CD4-positive, alpha-beta T cell (primary cell): ENCODE measurements around the gene CLEC16A. TPM values are rescaled to one million over a fixed set of nuclear protein-coding genes. Genes with fewer than 3 reads are reported as not detected.

Experiments
- ATAC-seq: fragments of 200-7000 bp; cut with Tn5 transposase; one replicate; pipeline ENCODE4 v1.10.0; 2022; ENCODE audit warnings: mild to moderate bottlenecking; ENCODE audit not compliant: poor library complexity
- CTCF ChIA-PET: fragments of 350-600 bp; sonication (Branson Sonifier 250); formaldehyde crosslinking; loops from one replicate; lab custom pipeline; 2021; ENCODE audit warnings: antibody characterized with exemption, inconsistent platforms; lab: Charles Lee
- POLR2A ChIA-PET: fragments of 350-600 bp; sonication (Branson Sonifier 250); formaldehyde crosslinking; loops from one replicate; lab custom pipeline; 2021; ENCODE audit warnings: antibody characterized with exemption, inconsistent platforms; lab: Charles Lee
- DNase-seq, 14 experiments: peaks; one replicate each; pipeline ENCODE4 v3.0.0-alpha.2; 2013 to 2020; ENCODE audit warnings: mixed read lengths in 2 of 14
- H3K27ac ChIP-seq, 2 donors: one replicate each; pipeline versions ENCODE4 v1.5.1 to v1.7.0; 2013; ENCODE audit warnings: low read length in 2 of 2, low read depth in 1 of 2, mild to moderate bottlenecking in 1 of 2
- H3K27me3 ChIP-seq, 2 experiments: 1 replicate in 1 of 2; 2 replicates in 1 of 2; pipeline versions ENCODE4 v1.6.1 to v1.7.0; 2013; ENCODE audit warnings: low read length in 2 of 2, control low read depth in 1 of 2, mild to moderate bottlenecking in 1 of 2, moderate library complexity in 1 of 2; ENCODE audit not compliant: insufficient read depth in 2 of 2, control insufficient read depth in 1 of 2
- H3K36me3 ChIP-seq: one replicate; pipeline ENCODE4 v1.6.1; 2013; ENCODE audit warnings: low read length, control low read depth; ENCODE audit not compliant: insufficient read depth
- H3K4me1 ChIP-seq: one replicate; pipeline ENCODE4 v1.6.1; 2013; ENCODE audit warnings: low read length, control low read depth; ENCODE audit not compliant: insufficient read depth
- H3K4me3 ChIP-seq: one replicate; pipeline ENCODE4 v1.5.1; 2013; ENCODE audit warnings: mild to moderate bottlenecking, low read length, moderate library complexity
- H3K9me3 ChIP-seq, 2 experiments: 1 replicate in 1 of 2; 2 replicates in 1 of 2; pipeline versions ENCODE4 v1.6.1 to v1.7.0; 2013; ENCODE audit warnings: low read length in 2 of 2, mild to moderate bottlenecking in 2 of 2, control low read depth in 1 of 2, moderate library complexity in 1 of 2; ENCODE audit not compliant: control insufficient read depth in 1 of 2, insufficient read depth in 1 of 2
- H3K27ac Mint-ChIP-seq: one replicate; pipeline ENCODE4 v1.8.0; 2020; ENCODE audit warnings: mixed read lengths
- H3K27me3 Mint-ChIP-seq: one replicate; pipeline ENCODE4 v1.8.0; 2021; ENCODE audit warnings: mixed read lengths
- H3K36me3 Mint-ChIP-seq: one replicate; pipeline ENCODE4 v1.8.0; 2021; ENCODE audit warnings: low read depth, mixed read lengths
- H3K4me1 Mint-ChIP-seq: one replicate; pipeline ENCODE4 v1.8.0; 2021; ENCODE audit warnings: low read depth, mixed read lengths
- H3K4me3 Mint-ChIP-seq: one replicate; pipeline ENCODE4 v1.8.0; 2020; ENCODE audit warnings: mild to moderate bottlenecking, mixed read lengths
- H3K9me3 Mint-ChIP-seq: one replicate; pipeline ENCODE4 v1.8.0; 2020; ENCODE audit warnings: mixed read lengths
- CTCF ChIP-seq: fragments of 200-600 bp; IDR thresholded peaks from one replicate; pipeline ENCODE4 v1.8.0; 2022; ENCODE audit warnings: antibody characterized with exemption, mild to moderate bottlenecking
- intact Hi-C, 2 experiments: fragments of 100-400 bp; cut with DNase I in 1 of 2; cut with micrococcal nuclease in 1 of 2; formaldehyde crosslinking; loops; one replicate each; pipeline versions ENCODE4 v1.15.1 to v1.9.0; 2023 to 2025; cut with DNase I, micrococcal nuclease
- total RNA-seq, 174 experiments: library from RNA in 2 of 174; stranded (reverse) in 2 of 174; gene quantifications; one replicate each; pipeline ENCODE4 v1.2.3 and lab custom pipeline; 2021 to 2026

The CLEC16A gene
- total RNA-seq, 2 experiments from 2014 or later, result 21.7 to 22.7 TPM

- H3K4me1 ChIP-seq, result no peaks in the 10 kb centered on the region
- H3K36me3 ChIP-seq, result peaks cover 18% of the 10 kb centered on the region
- no peak for TF ChIP-seq CTCF
- no peak overlapping the region for H3K27ac Mint-ChIP-seq
- no peak overlapping the region for H3K4me3 Mint-ChIP-seq
- H3K27me3 Mint-ChIP-seq, result no peaks in the 10 kb centered on the region
- CTCF ChIA-PET, result no interaction called here
- no peak overlapping the region for H3K27ac ChIP-seq
- H3K27me3 ChIP-seq, result no peaks in the 10 kb centered on the region
- H3K36me3 Mint-ChIP-seq, result peaks cover 45% of the 10 kb centered on the region
- POLR2A ChIA-PET, result no interaction called here
- intact Hi-C loops, result loop anchor here in 1 of 2 experiments (10.0 kb wide), 1 partner anchor 269 kb away; no protein-coding TSS in a partner anchor
- H3K9me3 Mint-ChIP-seq, result no peaks in the 10 kb centered on the region
- peaks cover 7% of the 10 kb centered on the region for H3K4me1 Mint-ChIP-seq
- DNase-seq, result no peak
- no peak for ATAC-seq
- H3K9me3 ChIP-seq, result no peaks in the 10 kb centered on the region
- H3K4me3 ChIP-seq, result no peak overlapping the region
Observed at GRCh38 chr16:11175787-11176341, 231.5 kb downstream of the CLEC16A start.

- Mint-ChIP-seq H3K4me1 (peaks cover 7% of the 10 kb centered on the region), H3K9me3 (no peaks in the 10 kb centered on the region), H3K27me3 (no peaks in the 10 kb centered on the region), H3K27ac (no peak overlapping the region), H3K36me3 (peaks cover 45% of the 10 kb centered on the region), H3K4me3 (no peak overlapping the region)
- TF ChIP-seq CTCF, result no peak
- Histone ChIP-seq H3K27me3 (no peaks in the 10 kb centered on the region), H3K9me3 (no peaks in the 10 kb centered on the region), H3K4me3 (no peak overlapping the region), H3K4me1 (peaks cover 9% of the 10 kb centered on the region), H3K27ac (no peak overlapping the region), H3K36me3 (peaks cover 14% of the 10 kb centered on the region)
- ATAC-seq (no peak), DNase-seq (no peak)
- intact Hi-C loops, result loop anchor here in 1 of 2 experiments (10.0 kb wide), 1 partner anchor 267 kb away; no protein-coding TSS in a partner anchor
- CTCF ChIA-PET, result no interaction called here
- POLR2A ChIA-PET, result no interaction called here
Observed at GRCh38 chr16:11177578-11178160, 233.3 kb downstream of the CLEC16A start.

GRCh38 chr16:11178424-11178823 is 234.1 kb downstream of the CLEC16A start:
- no peak for DNase-seq
- Histone ChIP-seq H3K27ac (no peak overlapping the region), H3K4me3 (no peak overlapping the region), H3K4me1 (peaks cover 9% of the 10 kb centered on the region), H3K36me3 (peaks cover 12% of the 10 kb centered on the region), H3K27me3 (no peaks in the 10 kb centered on the region), H3K9me3 (no peaks in the 10 kb centered on the region)
- Mint-ChIP-seq H3K9me3 (no peaks in the 10 kb centered on the region), H3K4me3 (no peak overlapping the region), H3K4me1 (peaks cover 7% of the 10 kb centered on the region), H3K36me3 (peaks cover 44% of the 10 kb centered on the region), H3K27me3 (no peaks in the 10 kb centered on the region), H3K27ac (no peak overlapping the region)
- POLR2A ChIA-PET, result no interaction called here
- intact Hi-C loops, result loop anchor here in 1 of 2 experiments (10.0 kb wide), 1 partner anchor 266 kb away; no protein-coding TSS in a partner anchor
- no peak for TF ChIP-seq CTCF
- CTCF ChIA-PET, result no interaction called here
- no peak for ATAC-seq
